ENCODE data around the gene EXOC3L4. TPM values are rescaled to one million over a fixed set of nuclear protein-coding genes. Genes with fewer than 3 reads are reported as not detected.
"Not testable (repeated sequence)": the region's sequence is repeated elsewhere in the genome, so short reads cannot be mapped to it uniquely, and the experiment has no call there.

The EXOC3L4 gene
- total RNA-seq, 3 donors from 2014 or later = not detected

- H3K9me3 Mint-ChIP-seq = no peaks in the 10 kb centered on the region
- H3K27me3 Mint-ChIP-seq (ENCODE audit: low read depth) = peaks cover 13% of the 10 kb centered on the region
- ATAC-seq (no peak), DNase-seq (no peak)
- H3K36me3 Mint-ChIP-seq (ENCODE audit: insufficient read depth) = no peaks in the 10 kb centered on the region
- H3K4me3 Mint-ChIP-seq = no peak overlapping the region
- peaks cover 7% of the 10 kb centered on the region for H3K4me1 Mint-ChIP-seq (ENCODE audit: low read depth)
Observed at GRCh38 chr14:103113774-103114173, 19.2 kb downstream of the EXOC3L4 start.

GRCh38 chr14:103115086-103115679 lies 20.7 kb downstream of the EXOC3L4 start:
- H3K9me3 Mint-ChIP-seq; ATAC-seq; H3K4me1 Mint-ChIP-seq (ENCODE audit: low read depth); H3K36me3 Mint-ChIP-seq (ENCODE audit: insufficient read depth); DNase-seq: not testable (repeated sequence)
- peaks cover 20% of the 10 kb centered on the region for H3K27me3 Mint-ChIP-seq (ENCODE audit: low read depth)
- H3K4me3 Mint-ChIP-seq = peak overlapping the region; percentile 30

- no peak overlapping the region for H3K4me3 Mint-ChIP-seq
- DNase-seq (no peak), ATAC-seq (no peak)
- H3K27me3 Mint-ChIP-seq (ENCODE audit: low read depth) = peaks cover 19% of the 10 kb centered on the region
- no peaks in the 10 kb centered on the region for H3K36me3 Mint-ChIP-seq (ENCODE audit: insufficient read depth)
- H3K4me1 Mint-ChIP-seq (ENCODE audit: low read depth) = peaks cover 7% of the 10 kb centered on the region
- no peaks in the 10 kb centered on the region for H3K9me3 Mint-ChIP-seq
Observed at GRCh38 chr14:103115845-103116572, 21.5 kb downstream of the EXOC3L4 start.

GRCh38 chr14:103116636-103117035 lies 22.1 kb downstream of the EXOC3L4 start:
- no peaks in the 10 kb centered on the region for H3K9me3 Mint-ChIP-seq
- peaks cover 20% of the 10 kb centered on the region for H3K27me3 Mint-ChIP-seq (ENCODE audit: low read depth)
- ATAC-seq (no peak), DNase-seq (no peak)
- peaks cover 7% of the 10 kb centered on the region for H3K4me1 Mint-ChIP-seq (ENCODE audit: low read depth)
- H3K36me3 Mint-ChIP-seq (ENCODE audit: insufficient read depth) = no peaks in the 10 kb centered on the region
- H3K4me3 Mint-ChIP-seq = no peak overlapping the region

- H3K4me3 Mint-ChIP-seq; DNase-seq; H3K36me3 Mint-ChIP-seq (ENCODE audit: insufficient read depth); H3K9me3 Mint-ChIP-seq; ATAC-seq; H3K4me1 Mint-ChIP-seq (ENCODE audit: low read depth): not testable (repeated sequence)
- peaks cover 22% of the 10 kb centered on the region for H3K27me3 Mint-ChIP-seq (ENCODE audit: low read depth)
Observed at GRCh38 chr14:103117499-103117898, 23.0 kb downstream of the EXOC3L4 start.

GRCh38 chr14:103118018-103118662 lies 23.6 kb downstream of the EXOC3L4 start:
- Mint-ChIP-seq H3K27me3 (ENCODE audit: low read depth) (peaks cover 22% of the 10 kb centered on the region), H3K9me3 (no peaks in the 10 kb centered on the region), H3K4me3 (no peak overlapping the region), H3K36me3 (ENCODE audit: insufficient read depth) (no peaks in the 10 kb centered on the region), H3K4me1 (ENCODE audit: low read depth) (peaks cover 7% of the 10 kb centered on the region)
- DNase-seq = no peak
- ATAC-seq = no peak

GRCh38 chr14:103118663-103119404 lies 24.3 kb downstream of the EXOC3L4 start:
- Mint-ChIP-seq H3K4me3 (no peak overlapping the region), H3K9me3 (no peaks in the 10 kb centered on the region), H3K36me3 (ENCODE audit: insufficient read depth) (no peaks in the 10 kb centered on the region), H3K27me3 (ENCODE audit: low read depth) (peaks cover 24% of the 10 kb centered on the region), H3K4me1 (ENCODE audit: low read depth) (peaks cover 7% of the 10 kb centered on the region)
- ATAC-seq (no peak), DNase-seq (no peak)

- peaks cover 30% of the 10 kb centered on the region for H3K27me3 Mint-ChIP-seq (ENCODE audit: low read depth)
Observed at GRCh38 chr14:103119527-103119926, 25.0 kb downstream of the EXOC3L4 start.

GRCh38 chr14:103121121-103121845 lies 26.8 kb downstream of the EXOC3L4 start:
- Mint-ChIP-seq H3K36me3 (ENCODE audit: insufficient read depth) (no peaks in the 10 kb centered on the region), H3K9me3 (no peaks in the 10 kb centered on the region), H3K27me3 (ENCODE audit: low read depth) (peaks cover 30% of the 10 kb centered on the region), H3K4me3 (no peak overlapping the region), H3K4me1 (ENCODE audit: low read depth) (peaks cover 2% of the 10 kb centered on the region)
- no peak for ATAC-seq
- DNase-seq = no peak

More at GRCh38 chr14:103119527-103119926, 25.0 kb downstream of the EXOC3L4 start:
- not testable (repeated sequence) for H3K36me3 Mint-ChIP-seq (ENCODE audit: insufficient read depth); H3K9me3 Mint-ChIP-seq; H3K4me1 Mint-ChIP-seq (ENCODE audit: low read depth); DNase-seq; H3K4me3 Mint-ChIP-seq; ATAC-seq

GRCh38 chr14:103121846-103122584 lies 27.5 kb downstream of the EXOC3L4 start:
- ATAC-seq (no peak), DNase-seq (no peak)
- Mint-ChIP-seq H3K9me3 (no peaks in the 10 kb centered on the region), H3K4me1 (ENCODE audit: low read depth) (peaks cover 2% of the 10 kb centered on the region), H3K36me3 (ENCODE audit: insufficient read depth) (no peaks in the 10 kb centered on the region), H3K4me3 (peak overlapping the region; percentile 31), H3K27me3 (ENCODE audit: low read depth) (peaks cover 30% of the 10 kb centered on the region)

GRCh38 chr14:103122585-103122946 lies 28.0 kb downstream of the EXOC3L4 start:
- no peaks in the 10 kb centered on the region for H3K36me3 Mint-ChIP-seq (ENCODE audit: insufficient read depth)
- ATAC-seq = peak in 1 of 2 donors; percentile 16
- no peaks in the 10 kb centered on the region for H3K9me3 Mint-ChIP-seq
- DNase-seq = no peak
- H3K4me3 Mint-ChIP-seq = no peak overlapping the region
- peaks cover 30% of the 10 kb centered on the region for H3K27me3 Mint-ChIP-seq (ENCODE audit: low read depth)
- H3K4me1 Mint-ChIP-seq (ENCODE audit: low read depth) = peaks cover 2% of the 10 kb centered on the region

- peak within 1 kb of the TSS; percentile 29 for H3K4me3 Mint-ChIP-seq
Observed at GRCh38 chr14:103122947-103123633, 28.6 kb downstream of the EXOC3L4 start, which contains the start of gene TNFAIP2. Gene TNFAIP2 (plus strand): TSS chr14:103123461. CDS start chr14:103126458, 2,997 bp downstream.

More at GRCh38 chr14:103122947-103123633, 28.6 kb downstream of the EXOC3L4 start, which contains the start of gene TNFAIP2:
- Mint-ChIP-seq H3K27me3 (ENCODE audit: low read depth) (peaks cover 30% of the 10 kb centered on the region), H3K9me3 (no peaks in the 10 kb centered on the region), H3K4me1 (ENCODE audit: low read depth) (peaks cover 2% of the 10 kb centered on the region), H3K36me3 (ENCODE audit: insufficient read depth) (no peaks in the 10 kb centered on the region)
- peak; percentile 42 to 47 for ATAC-seq
- DNase-seq = no peak

Data from activated T-cell treated with anti-CD3 and anti-CD28 coated beads, Interleukin-2, amount 50 U/mL, for 4 hours (primary cell).